ENCODE results near the gene SLC9A5. TPM values are rescaled to one million over a fixed set of nuclear protein-coding genes. Genes with fewer than 3 reads are reported as not detected.

SLC9A5 gene
- total and polyA plus RNA-seq, 10 of the 15 experiments (the other 5 are each of a cell fraction or from before 2014, with no cell fraction given): 0.26 to 5.7 (median 1.5) TPM

- no peak for TF ChIP-seq USF2 (IDR thresholded peaks at IDR 0.05; ENCODE audit: borderline replicate concordance, low read depth, low read length)
- no peak for TF ChIP-seq NFYB (IDR thresholded peaks at IDR 0.05; ENCODE audit: insufficient read depth, low read depth, low read length)
Observed at GRCh38 chr16:67281536-67282446, 33.0 kb downstream of the SLC9A5 start (continued).

- Histone ChIP-seq H3K9me3 (replicated peaks; ENCODE audit: control insufficient read depth, insufficient read depth, low read length) (no peaks in the 10 kb centered on the region), H3K79me2 (ENCODE audit: control insufficient read depth, insufficient read depth, low read length) (0 out of 2 replicates have a peak, but pooled peaks cover 2% of the 10 kb centered on the region), H3K27me3 (replicated peaks in 1 of 2; ENCODE audit: control insufficient read depth in 2 of 2, insufficient read depth in 2 of 2, low read length in 1 of 2) (no peaks in the 10 kb centered on the region), H3K27ac (ENCODE audit: control insufficient read depth, insufficient read depth) (no peak overlapping the region), H3K4me3 (no peak overlapping the region), H2AFZ (ENCODE audit: control insufficient read depth, low read depth, low read length) (no peak overlapping the region), H3K4me2 (ENCODE audit: control insufficient read depth, insufficient read depth) (no peak overlapping the region), H3K9ac (ENCODE audit: control insufficient read depth, insufficient read depth, low read length) (no peak overlapping the region), H3K4me1 (ENCODE audit: control insufficient read depth, insufficient read depth, low read length) (peaks cover 4% of the 10 kb centered on the region; the same call in 1 of the 2 replicates), H4K20me1 (ENCODE audit: control insufficient read depth, insufficient read depth) (no peaks in the 10 kb centered on the region), H3K36me3 (ENCODE audit: control insufficient read depth in 2 of 2, insufficient read depth in 2 of 2, low read length in 1 of 2) (no peaks in the 10 kb centered on the region)
- in situ Hi-C loops (cut with MboI) (no loop called here), intact Hi-C loops (cut with micrococcal nuclease; ENCODE audit: unreplicated experiment) (no loop called here)
- ChIA-PET POLR2A (interaction anchor here (0.5 kb wide), 1 partner anchor 338 kb away, joined by 3 read pairs; no protein-coding TSS in a partner anchor), SMC1A (ENCODE audit: uncharacterized antibody, unreplicated experiment) (interaction anchor here (1.6 to 1.8 kb wide), 2 partner anchors 18 to 43 kb away, joined by 3 to 6 read pairs; no protein-coding TSS in a partner anchor), CTCF (interaction anchor here (0.7 to 2.8 kb wide), 4 partner anchors 22 to 130 kb away, joined by 3 to 17 read pairs (median 4); no protein-coding TSS in a partner anchor), RAD21 (ENCODE audit: unreplicated experiment) (interaction anchor here (1.3 to 1.6 kb wide), 2 partner anchors 57 to 117 kb away, joined by 3 to 4 read pairs; no protein-coding TSS in a partner anchor)
- TF ChIP-seq NRF1 (conservative IDR thresholded peaks at IDR 0.05; ENCODE audit: low read depth, low read length): no peak
- no peak for TF ChIP-seq LARP7 (IDR thresholded peaks at IDR 0.05)
- FAIRE-seq: no peak
- DNase-seq (ENCODE audit: low read depth, low spot score): no peak
- no peak for ATAC-seq
- no TSS peak for BruUV-seq (replicated peaks)
- WGBS (ENCODE audit: insufficient coverage, insufficient replicate concordance, low lambda C conversion rate, missing lambda C conversion rate): 59% methylated on average over 10 of the region's 10 CpGs
Observed at GRCh38 chr16:67282447-67282805, 33.6 kb downstream of the SLC9A5 start.
